ENCODE measurements around the gene DOCK10.
"Not testable (repeated sequence)": the region's sequence is repeated elsewhere in the genome, so short reads cannot be mapped to it uniquely, and the experiment has no call there.

Gene DOCK10

DNA sequence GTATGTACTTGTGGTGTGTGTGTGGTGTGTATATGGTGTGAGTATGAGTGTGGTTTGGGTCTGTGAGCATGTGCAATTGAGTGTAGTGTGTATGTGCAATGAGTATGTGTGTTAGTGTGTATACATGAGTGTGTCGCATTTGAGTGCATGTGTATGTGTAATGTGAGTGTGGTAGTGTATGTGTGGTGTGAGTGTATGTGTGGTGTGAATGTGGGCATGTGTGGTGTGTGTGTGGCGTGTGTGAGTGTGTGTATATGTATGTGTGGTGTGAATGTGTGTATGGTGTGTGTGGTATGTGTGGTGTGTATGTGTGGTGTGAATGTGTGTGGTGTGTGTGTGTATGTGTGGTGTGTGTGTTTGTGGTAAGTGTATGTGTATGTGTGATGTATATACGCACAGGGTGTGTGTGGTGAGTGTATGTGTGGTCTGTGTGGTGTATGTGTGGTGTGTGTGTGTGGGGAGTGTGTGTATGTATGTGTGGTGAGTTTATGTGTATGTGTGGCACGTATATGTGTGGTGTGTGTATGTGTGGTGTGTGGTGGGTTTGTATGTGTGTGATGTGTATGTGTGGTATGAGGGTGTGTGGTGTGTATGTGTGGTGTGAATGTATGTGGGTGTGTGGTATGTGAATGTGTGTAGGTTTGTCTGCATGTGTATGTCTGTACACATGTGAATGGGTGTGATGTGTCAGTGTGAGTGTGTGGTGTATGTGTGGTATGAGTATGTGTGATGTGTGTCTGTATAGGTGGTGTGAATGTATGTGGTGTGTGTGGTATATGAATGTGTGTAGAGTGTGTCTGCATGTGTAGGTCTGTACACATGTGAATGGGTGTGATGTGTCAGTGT, 123.4 kb downstream of the DOCK10 start:
- no peak for DNase-seq (ENCODE audit: low spot score)

DNA sequence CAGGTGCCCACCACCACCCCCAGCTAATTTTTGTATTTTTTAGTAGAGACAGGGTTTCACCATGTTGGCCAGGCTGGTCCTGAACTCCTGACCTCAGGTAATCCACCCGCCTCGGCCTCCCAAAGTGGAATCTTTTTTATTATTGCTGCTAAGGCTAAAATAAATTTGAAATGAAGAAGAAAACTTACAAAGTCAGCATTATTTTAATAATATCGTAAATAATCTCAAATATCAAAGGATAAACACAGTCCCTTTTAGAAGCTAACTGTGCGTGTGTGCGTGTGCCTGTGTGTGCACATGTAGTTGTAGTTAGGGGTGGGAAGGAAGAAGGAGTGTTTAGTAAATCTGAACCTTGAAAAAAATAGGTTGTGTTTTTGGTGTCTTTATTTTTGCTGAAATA, 125.0 kb downstream of the DOCK10 start:
- DNase-seq (ENCODE audit: low spot score) = not testable (repeated sequence)

DNA sequence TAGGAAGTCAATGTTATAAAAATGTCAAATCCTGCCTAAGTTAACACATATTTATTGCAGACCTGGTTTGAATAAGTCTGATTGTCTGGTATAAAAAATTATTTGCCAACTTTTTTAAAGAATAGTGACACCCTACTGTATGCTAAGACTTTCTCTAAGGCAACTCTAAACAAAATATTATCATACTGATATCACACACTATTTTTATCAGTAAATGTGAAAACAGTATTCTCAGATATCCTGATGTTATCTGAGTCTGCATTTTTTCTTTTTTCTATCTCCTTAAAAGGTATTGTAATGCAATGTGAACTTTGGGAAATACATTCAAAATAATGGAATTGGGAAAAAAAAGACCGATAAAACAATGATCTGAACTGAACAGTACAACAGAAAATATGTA, 127.1 kb downstream of the DOCK10 start:
- DNase-seq (ENCODE audit: low spot score) = no peak

DNA sequence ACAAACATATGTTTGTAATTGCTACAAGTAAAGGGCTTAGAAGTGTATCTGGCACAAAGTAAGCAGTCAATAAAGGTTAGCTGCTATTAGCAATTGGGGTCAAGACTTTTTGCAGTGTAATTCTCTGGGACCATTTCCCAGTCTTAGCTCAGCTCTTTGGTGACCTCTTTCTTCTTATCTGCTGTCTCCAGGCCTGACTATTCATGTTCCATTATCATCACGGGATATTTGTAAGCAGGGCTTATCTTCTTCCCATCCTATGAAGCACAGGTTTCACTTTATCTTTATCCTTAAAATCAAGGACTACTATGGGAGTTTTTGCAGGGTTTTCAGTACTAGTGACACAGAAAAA, 131.7 kb downstream of the DOCK10 start:
- DNase-seq (ENCODE audit: low spot score) = no peak

DNA sequence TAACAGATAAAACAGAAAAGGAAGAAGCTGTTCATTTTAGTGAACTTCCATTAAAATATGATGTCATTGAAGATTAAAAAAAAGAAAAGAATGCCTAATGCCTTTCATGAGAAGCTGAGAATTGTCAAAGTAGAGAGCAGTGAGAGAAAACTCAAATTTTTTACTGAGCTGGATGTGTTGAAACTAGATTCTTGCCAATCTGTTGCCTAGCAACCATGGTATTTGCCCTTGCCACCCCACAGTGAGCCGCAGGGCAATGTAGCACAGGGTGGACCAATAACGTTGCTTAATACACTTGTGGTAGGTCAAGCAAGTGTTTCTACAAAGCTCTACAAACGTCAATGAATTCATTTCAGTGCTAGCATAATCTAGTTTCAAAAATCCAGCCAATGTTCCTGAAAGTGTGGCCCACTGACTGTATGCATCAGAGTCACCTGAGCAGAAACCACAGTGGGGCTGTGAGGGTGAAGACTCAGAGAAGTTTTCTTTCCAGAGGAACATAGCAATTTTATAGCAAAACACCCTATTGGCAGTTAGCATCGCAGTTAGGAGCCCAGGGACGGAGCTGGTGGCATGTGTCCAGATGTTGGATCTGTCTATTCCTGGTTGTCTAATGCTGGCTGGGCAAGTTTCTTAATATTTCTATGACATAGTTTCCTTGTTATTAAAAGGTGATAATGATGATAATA, 132.2 kb downstream of the DOCK10 start:
- DNase-seq (ENCODE audit: low spot score) = peak; percentile 9

DNA sequence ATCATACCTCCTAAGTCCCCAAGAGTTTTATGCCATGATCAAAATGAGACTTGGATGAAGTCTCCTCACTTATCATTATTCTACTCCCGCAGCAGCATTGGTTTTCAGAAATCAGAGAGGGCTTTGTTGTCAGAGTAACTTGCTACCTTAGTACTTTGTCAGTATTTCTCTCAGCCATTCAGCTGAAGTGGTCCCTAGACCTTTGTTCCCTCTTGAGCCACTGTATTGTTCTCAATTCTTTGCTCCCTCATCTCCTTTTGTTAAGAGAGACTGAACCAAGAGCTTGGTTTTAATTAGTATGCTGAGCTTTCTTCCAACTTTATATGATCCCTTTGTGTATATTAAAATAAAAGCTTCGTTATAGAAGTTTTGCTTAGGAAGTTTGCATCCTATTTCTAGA, 133.4 kb downstream of the DOCK10 start:
- DNase-seq (ENCODE audit: low spot score) = no peak

DNA sequence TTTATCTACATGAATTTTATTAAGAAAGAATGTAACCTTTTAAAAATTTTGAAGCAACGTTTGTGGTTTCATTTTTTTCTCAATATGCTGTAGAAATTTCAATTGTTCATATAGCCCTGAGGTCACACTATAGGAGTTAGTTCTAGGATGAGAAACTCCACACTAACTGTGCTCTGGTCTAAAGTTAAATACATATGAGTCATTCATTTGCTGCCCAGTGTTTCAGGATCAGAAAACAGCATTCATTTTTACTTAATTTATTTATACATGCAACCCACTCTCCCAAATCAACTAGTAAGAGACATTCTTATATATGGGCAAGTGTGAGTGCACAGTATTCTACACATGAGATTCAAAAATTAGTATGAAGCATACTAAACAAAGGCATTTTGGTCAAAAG, 137.9 kb downstream of the DOCK10 start:
- no peak for DNase-seq (ENCODE audit: low spot score)

DNA sequence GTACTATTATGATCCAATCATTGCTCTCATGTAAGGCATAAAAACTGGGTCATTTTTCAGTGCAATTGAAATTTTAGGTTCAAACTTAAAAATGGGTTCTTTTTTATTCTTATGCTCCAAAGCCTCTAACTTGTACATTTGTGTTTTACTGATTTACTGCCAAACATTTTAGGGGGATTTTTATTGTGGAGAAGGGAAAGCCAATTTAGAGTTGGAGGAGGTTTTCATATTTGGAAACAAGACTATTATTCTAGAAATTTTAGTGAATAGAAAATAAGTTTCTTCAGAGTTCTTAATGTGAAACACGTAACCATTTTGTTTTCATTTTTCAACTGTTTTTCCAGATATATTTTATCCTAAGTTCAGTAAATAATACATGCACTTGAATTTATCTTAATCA, 138.6 kb downstream of the DOCK10 start:
- DNase-seq (ENCODE audit: low spot score) = no peak

DNA sequence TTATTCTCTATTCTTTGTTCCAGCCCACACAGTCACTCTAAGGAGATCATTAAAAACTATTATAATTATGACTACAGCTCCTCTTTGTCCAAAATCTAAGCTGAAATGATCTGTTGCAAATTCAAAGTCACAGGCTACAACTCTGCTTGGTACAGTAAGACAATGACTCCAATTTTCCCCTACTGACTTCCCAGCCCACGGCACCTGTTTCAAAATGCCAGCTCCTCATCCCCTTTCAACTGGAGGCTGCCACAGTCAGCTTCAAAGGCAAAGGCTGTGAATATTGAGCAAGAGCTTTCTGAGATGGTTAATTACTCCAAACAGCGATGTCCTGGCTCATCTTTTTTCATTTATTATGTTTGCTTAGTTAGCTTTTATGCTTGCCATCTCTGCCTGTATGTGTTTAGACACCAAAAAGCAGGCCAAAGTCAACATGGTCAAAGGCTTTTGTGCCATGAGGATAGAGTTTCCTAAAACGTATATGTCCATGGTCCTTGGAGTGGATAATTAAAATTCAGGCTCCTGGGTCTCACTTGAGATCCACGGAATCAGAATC, 141.1 kb downstream of the DOCK10 start:
- no peak for DNase-seq (ENCODE audit: low spot score)

DNA sequence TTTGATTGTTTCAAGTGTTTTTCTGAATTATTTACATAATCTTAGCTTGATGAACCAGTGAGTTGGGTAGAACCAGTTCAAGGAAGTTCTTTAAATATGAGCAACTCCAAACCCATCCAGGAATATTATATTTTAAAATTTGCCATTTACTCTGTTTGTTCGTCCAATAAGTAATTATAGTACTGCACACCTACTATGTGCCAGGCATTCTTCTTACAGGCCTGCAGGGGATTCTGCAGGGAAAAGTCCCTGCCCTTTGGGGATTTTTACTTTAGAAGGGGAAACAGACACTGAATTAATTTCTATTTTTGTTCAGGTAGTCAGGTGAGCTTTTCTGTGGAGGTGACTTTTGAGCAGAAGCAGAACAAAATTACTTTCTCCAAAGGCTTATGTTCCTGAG, 146.9 kb downstream of the DOCK10 start:
- DNase-seq (ENCODE audit: low spot score) = no peak

DNA sequence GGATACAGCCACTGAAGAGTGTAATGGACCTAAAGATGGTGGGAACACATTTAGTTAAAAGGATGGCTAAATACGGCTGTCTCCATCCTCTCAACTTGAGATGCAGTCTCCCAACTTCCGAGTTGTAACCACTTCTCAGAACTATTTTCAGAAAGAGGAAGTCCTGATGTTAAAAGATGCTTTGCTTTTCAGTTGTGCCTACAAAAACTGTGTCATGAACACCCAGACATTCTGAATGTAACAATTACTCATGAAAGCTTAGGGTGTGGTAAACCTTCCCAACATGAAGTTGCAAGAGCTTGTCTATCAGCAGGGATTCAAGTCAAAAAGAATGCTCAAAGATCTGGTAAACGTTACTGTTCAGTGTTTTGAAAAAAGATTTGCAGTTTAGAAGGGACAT, 147.9 kb downstream of the DOCK10 start:
- no peak for DNase-seq (ENCODE audit: low spot score)

DNA sequence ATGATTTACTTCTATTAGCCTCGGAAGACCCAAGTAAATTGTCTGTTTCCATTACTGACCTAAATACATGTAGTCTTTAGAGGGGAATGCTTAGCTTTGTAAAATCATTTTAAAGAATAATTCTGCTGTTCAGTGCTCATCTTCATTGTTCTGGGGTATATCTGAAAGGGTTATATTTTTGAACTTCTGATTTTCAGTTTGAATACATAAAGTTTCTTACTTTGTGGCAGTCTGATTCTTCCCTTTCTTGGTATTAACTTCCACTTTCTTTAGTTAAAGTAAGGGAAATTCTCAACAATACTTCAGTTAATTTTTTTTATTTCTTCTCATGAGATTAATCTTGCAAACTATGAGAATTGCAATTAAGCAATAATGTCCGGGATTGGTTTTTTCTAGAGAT, 148.4 kb downstream of the DOCK10 start:
- no peak for DNase-seq (ENCODE audit: low spot score)

DNA sequence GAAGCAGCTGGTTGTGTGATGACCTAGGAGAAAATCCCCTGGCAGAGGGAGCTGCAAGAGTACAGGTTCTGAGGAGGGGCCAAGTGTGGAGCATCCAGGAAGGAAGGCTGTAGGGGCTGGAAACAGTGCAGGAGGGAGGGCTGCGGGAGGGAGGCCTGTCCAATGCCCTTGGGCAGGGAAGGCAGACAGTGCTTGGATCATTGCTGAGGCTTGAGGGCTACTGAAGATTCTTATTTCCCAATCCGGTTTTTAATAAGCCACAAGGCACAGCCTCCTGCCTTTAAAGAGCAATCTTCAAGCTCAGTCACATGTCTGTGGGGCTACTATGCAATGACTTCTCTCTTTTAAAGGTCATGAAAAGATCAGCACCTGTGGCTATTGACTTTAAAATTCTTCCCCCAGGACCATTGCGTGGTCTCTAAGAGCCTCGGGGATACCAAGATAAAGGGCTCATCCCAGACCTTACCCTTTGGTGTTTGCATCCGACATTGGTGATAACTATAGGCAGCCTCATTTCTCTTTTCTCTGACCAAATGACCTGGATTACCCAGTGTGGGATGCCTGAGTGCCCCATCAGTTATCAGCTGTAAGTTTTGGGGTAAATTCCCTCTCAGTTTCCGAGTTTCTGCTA, 149.6 kb downstream of the DOCK10 start:
- DNase-seq (ENCODE audit: low spot score) = no peak

DNA sequence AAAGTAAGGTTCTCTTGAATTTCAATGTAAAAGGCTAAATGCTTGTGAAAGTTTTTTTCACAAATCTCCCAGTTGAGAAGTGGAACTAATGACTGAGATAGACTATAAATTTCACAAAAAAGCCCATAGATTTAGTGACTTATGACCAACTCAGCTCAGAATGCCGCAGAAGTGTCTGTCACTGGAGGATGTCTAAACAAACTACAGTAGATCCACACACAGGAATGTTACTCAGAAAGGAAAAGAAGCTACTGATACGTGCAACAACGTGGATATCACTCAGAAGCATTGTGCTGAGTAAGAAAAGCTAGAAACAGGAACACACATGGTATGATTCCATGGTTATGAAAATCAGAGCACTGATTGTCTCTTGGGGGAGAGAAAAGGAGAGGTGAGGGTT, 151.9 kb downstream of the DOCK10 start:
- DNase-seq (ENCODE audit: low spot score) = no peak

DNA sequence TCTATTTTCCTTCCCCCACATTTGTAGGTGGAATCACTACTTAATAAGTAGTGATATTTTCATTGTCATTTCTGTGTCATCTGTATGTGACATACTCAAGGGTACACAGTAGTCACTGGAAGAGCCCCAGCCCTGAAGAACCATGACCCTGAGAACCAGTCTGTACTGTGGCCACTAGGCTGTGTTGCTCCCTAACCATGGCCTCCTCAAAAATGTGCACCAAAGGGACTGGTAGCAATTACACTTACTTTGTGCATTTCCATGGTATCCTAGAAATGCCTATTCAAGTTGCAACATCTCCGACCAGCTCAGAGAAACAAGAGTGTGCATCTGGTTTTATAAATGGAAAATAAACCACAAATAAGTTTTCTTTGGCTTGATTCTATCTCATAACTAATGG, 155.1 kb downstream of the DOCK10 start:
- no peak for DNase-seq (ENCODE audit: low spot score)

DNA sequence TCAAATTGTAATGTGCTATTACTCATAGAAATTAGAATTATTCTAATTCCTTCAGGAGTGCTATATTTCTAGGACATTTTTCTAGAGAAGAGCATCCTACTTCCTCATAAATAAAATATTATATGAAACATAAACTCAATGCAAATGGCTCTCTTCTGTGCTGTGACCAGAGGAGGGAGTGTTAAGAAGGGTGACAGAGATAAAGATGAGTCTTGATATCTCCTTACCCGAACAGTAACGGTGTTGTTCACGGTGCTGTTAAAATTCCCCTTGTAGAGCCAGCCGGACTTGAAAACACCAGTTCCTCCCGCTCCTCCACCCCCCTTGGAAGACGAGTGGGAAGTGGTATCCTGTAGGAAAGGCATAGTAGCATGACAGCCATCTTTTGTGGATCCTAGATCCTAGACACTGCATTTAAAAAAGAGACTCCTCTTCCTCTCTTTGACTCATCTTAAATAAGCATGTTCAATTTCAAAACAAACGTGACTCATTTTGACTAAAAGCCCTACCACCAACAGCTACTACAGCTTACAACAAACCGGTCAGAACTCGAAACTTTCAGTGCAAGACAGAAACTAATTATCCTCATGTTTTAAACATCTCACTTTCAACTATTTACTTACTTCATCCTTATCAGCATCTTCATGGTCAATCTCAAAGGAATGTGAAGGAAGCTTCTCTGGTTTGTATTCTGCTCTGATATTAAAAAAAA, 156.3 kb downstream of the DOCK10 start:
- DNase-seq (ENCODE audit: low spot score) = no peak

DNA sequence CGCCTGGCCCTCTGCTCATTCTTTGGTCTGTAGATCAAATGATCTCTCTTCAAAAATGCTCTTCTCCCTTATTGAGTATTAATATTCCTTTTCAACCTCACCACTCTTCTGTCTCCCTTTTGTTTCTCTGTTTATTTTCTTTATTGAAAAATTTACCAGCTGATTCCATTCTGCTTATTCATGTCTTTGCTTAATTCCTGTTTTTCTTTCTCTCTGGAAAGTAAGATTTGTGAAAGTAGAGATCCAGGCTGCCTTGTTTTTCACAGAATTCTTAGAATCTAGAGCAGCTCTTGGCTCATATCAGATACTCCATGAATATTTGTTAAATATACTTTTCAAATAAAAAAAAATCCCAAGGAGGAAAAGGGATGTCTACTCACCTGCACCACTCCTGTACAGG, 157.0 kb downstream of the DOCK10 start:
- DNase-seq (ENCODE audit: low spot score) = no peak

DNA sequence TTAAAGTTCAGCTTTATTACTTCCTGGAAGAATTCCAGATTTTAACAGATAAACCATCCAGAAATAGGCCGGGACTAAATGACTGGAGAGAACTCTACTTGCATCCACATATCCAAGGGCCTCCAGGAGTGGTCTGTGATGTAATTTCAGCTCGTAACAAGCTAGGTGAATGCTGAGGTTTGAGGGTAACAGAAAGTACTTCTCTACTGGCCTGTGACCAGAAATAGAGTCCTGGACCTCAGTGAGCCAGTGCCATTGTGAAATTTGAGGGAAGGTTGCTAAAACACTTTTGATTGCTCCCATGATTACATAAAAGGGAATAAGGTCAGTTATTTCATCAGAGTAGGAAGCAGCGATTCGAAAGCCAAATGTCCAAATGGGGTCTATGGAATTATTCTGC, 158.1 kb downstream of the DOCK10 start:
- DNase-seq (ENCODE audit: low spot score) = no peak

DNA sequence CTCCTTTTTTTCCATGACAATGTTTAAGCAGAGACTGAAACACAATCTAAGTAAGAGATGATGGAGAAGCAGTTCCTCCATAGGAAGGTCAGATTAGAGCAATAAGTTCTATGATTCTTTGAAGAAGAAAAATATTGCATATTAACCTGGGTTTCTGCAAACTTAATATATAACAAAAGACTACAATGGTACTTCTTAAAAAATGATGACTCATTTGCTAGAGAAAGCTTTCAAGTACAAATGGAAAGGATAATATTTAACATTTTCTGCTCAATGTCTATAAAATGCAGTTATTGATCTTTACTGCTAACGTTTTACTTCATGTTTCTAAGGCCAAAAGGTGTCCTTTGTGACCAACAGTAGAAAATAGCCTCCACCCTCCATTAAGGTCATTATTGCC, 158.6 kb downstream of the DOCK10 start:
- no peak for DNase-seq (ENCODE audit: low spot score)

DNA sequence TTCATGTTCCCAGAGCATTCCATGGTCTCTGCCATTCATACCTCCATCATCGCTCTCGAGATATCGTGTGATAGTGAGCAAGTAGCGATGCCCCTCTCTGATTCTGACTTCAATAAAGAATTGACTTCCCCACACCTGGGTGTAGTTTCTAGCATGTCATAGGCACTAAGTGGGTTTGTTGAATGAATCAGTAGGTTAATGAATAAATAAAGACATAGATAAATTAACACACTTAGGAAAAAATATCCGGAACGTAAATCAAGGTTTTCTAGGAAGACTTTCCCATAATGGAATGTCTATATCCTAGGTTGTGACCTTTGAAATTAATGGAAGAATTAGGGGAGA, 159.1 kb downstream of the DOCK10 start:
- DNase-seq (ENCODE audit: low spot score) = no peak

DNA sequence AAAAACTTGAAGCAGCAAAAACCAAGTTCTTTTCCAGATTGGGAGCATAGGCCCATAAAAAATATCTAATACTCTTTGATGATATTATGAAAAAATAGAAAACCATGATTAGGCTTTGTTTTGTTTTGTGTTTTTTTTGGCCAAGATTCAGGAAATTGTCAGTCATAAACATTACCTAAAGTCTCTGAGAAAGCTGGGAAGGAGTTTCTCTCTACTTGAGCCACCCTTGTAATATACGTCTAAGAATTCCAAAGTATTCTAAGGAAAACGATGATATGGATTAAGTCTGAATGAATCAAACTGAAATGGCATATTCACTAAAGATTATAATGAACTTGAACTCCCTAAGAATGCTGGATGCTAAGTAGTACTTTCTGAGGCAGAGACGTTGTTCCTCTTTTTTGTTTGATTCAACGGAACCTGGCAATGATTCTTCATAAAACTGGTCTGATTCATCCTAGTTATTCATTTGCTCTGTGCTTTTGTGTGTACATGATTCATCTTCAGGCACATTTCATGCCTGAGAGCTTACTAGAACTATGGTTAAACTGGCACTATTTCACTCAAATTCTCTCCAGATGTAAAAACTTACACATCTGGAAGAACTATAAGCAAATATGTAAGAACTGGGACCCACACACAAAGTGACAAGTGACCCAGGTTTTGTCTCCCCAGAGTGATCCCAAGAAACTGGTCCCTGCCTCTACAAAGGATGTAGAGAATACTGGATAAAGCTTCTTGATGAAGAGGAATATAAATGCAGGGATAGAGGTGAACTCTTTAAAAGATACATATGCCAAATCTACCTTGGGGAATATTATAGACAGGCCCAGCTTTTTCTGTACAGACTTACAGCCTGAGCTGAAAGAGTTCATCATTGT, 159.7 kb downstream of the DOCK10 start:
- DNase-seq (ENCODE audit: low spot score) = no peak

DNA sequence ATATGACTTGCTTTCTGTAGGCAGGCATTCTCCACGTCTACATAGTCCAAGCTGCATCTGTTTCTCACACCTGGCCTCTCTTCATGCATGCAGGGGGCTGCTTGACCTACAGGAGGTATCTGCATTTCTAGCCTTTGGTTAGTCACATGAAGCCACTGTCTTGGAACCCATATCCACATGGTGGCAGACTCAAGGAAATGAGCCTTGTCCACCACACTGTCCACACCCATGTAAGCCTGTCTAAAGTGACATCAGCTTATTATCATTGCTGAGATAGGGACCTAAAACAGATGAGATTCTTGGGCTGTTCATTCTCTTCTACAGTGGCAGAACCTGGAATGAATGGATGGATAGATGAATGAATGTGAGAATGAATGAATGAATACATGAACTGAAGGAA, 160.4 kb downstream of the DOCK10 start:
- DNase-seq (ENCODE audit: low spot score) = no peak

Measured in HuH-7.5 (cell line).